ENCODE results near the gene COL1A2. TPM values are rescaled to one million over a fixed set of nuclear protein-coding genes. Genes with fewer than 3 reads are reported as not detected.

COL1A2 gene
- total and polyA plus RNA-seq, 2 of the 13 experiments (the other 11 are each of a cell fraction or from before 2014, with no cell fraction given), result not detected

- Histone ChIP-seq H3K27ac (ENCODE audit: extremely low read length, insufficient read depth, low read length) (no peak overlapping the region), H2AFZ (ENCODE audit: low read length) (no peak overlapping the region), H3K79me2 (ENCODE audit: insufficient read depth, low read length) (no peaks in the 10 kb centered on the region), H3K9me3 (ENCODE audit: low read length) (no peaks in the 10 kb centered on the region), H4K20me1 (ENCODE audit: insufficient read depth, low read length) (no peaks in the 10 kb centered on the region), H3K4me3 (replicated peaks in 1 of 3; ENCODE audit: insufficient read depth in 1 of 3, low read depth in 2 of 3, low read length in 3 of 3) (no peak overlapping the region), H3K27me3 (ENCODE audit: control insufficient read depth in 1 of 2, insufficient read depth in 2 of 2, low read length in 2 of 2) (no peaks in the 10 kb centered on the region; a peak in 1 of 5 replicates), H3K36me3 (replicated peaks in 1 of 2; ENCODE audit: control insufficient read depth in 1 of 2, insufficient read depth in 2 of 2, low read length in 2 of 2) (no peaks in the 10 kb centered on the region), H3K4me1 (ENCODE audit: insufficient read depth, low read length) (no peaks in the 10 kb centered on the region), H3K4me2 (ENCODE audit: low read depth, low read length) (no peak overlapping the region), H3K9ac (ENCODE audit: insufficient read depth, low read depth, low read length) (no peak overlapping the region)
- ATAC-seq (no peak), FAIRE-seq (no peak), DNase-seq (ENCODE audit: low spot score) (no peak)
- in situ Hi-C loops (cut with HindIII; ENCODE audit: extremely low pct_ligation_motif_present, low pct_unique_long_range_greater_than_20kb) (no loop called here), intact Hi-C loops (cut with micrococcal nuclease; ENCODE audit: unreplicated experiment) (no loop called here)
- ChIA-PET CTCF (ENCODE audit: low intra/inter-chr PET ratio, low total read pairs) (no interaction called here), POLR2A (no interaction called here)
- TF ChIP-seq ZBTB37 (CRISPR knock-in tag; IDR thresholded peaks at IDR 0.05) (no peak), MXD4 (CRISPR knock-in tag; IDR thresholded peaks at IDR 0.05) (no peak)
- TF ChIP-seq, protein P1, sequence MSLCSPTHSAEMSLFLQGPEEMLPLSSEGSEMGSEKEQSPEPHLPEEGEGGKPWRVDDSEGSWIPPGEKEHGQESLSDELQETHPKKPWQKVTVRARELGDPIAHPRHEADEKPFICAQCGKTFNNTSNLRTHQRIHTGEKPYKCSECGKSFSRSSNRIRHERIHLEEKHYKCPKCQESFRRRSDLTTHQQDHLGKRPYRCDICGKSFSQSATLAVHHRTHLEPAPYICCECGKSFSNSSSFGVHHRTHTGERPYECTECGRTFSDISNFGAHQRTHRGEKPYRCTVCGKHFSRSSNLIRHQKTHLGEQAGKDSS (CRISPR knock-in tag; IDR thresholded peaks at IDR 0.05; ENCODE audit: borderline replicate concordance, low read depth), result no peak
- no TSS peak for BruUV-seq (replicated peaks)
- WGBS (ENCODE audit: low lambda C conversion rate), result 25% methylated on average over 1 of the region's 1 CpG
Measured at GRCh38 chr7:94350734-94351133, 44.0 kb upstream of the COL1A2 start.

DNA sequence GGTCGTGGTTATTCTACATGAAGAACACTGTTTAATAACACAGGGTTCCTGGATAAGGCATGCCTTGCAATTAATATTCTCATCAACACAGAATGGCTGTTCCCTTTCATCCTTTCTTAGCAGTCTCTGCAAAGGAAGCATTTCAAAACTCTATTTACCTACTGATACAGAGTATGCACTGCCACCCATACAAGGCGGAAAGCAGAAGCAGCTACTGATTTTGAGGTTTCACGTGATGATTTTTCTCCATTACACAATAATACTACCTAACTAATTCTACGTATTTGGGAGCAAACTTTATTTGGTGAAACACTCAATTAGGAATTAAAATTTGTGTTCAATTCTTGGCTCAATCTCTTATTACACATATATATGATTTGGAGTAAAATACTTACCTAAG is 43.0 kb upstream of the COL1A2 start:
- Histone ChIP-seq H3K36me3 (replicated peaks in 1 of 2; ENCODE audit: control insufficient read depth in 1 of 2, insufficient read depth in 2 of 2, low read length in 2 of 2) (no peaks in the 10 kb centered on the region), H2AFZ (ENCODE audit: low read length) (no peak overlapping the region), H3K4me2 (ENCODE audit: low read depth, low read length) (no peak overlapping the region), H3K9me3 (ENCODE audit: low read length) (no peaks in the 10 kb centered on the region), H3K27me3 (ENCODE audit: control insufficient read depth in 1 of 2, insufficient read depth in 2 of 2, low read length in 2 of 2) (no peaks in the 10 kb centered on the region; a peak in 1 of 5 replicates), H3K4me1 (ENCODE audit: insufficient read depth, low read length) (no peaks in the 10 kb centered on the region), H3K9ac (ENCODE audit: insufficient read depth, low read depth, low read length) (no peak overlapping the region), H3K27ac (ENCODE audit: extremely low read length, insufficient read depth, low read length) (no peak overlapping the region), H3K4me3 (replicated peaks in 1 of 3; ENCODE audit: insufficient read depth in 1 of 3, low read depth in 2 of 3, low read length in 3 of 3) (no peak overlapping the region), H4K20me1 (ENCODE audit: insufficient read depth, low read length) (no peaks in the 10 kb centered on the region), H3K79me2 (ENCODE audit: insufficient read depth, low read length) (no peaks in the 10 kb centered on the region)
- ChIA-PET CTCF (ENCODE audit: low intra/inter-chr PET ratio, low total read pairs) (no interaction called here), POLR2A (no interaction called here)
- FAIRE-seq (no peak), DNase-seq (ENCODE audit: low spot score) (no peak), ATAC-seq (no peak)
- in situ Hi-C loops (cut with HindIII; ENCODE audit: extremely low pct_ligation_motif_present, low pct_unique_long_range_greater_than_20kb) (no loop called here), intact Hi-C loops (cut with micrococcal nuclease; ENCODE audit: unreplicated experiment) (no loop called here)
- BruUV-seq (replicated peaks), result no TSS peak
- WGBS (ENCODE audit: low lambda C conversion rate), result 3% methylated on average over 4 of the region's 4 CpGs
- TF ChIP-seq ZFY (CRISPR knock-in tag; IDR thresholded peaks at IDR 0.05), result no peak
- TF ChIP-seq, protein P2, sequence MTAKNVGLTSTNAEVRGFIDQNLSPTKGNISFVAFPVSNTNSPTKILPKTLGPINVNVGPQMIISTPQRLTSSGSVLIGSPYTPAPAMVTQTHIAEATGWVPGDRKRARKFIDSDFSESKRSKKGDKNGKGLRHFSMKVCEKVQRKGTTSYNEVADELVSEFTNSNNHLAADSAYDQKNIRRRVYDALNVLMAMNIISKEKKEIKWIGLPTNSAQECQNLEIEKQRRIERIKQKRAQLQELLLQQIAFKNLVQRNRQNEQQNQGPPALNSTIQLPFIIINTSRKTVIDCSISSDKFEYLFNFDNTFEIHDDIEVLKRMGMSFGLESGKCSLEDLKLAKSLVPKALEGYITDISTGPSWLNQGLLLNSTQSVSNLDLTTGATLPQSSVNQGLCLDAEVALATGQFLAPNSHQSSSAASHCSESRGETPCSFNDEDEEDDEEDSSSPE (CRISPR knock-in tag; IDR thresholded peaks at IDR 0.05), result no peak
- no peak for TF ChIP-seq NFKBIZ (CRISPR knock-in tag; IDR thresholded peaks at IDR 0.05)
- TF ChIP-seq POGZ (CRISPR knock-in tag; IDR thresholded peaks at IDR 0.05), result no peak
- TF ChIP-seq, protein P3, sequence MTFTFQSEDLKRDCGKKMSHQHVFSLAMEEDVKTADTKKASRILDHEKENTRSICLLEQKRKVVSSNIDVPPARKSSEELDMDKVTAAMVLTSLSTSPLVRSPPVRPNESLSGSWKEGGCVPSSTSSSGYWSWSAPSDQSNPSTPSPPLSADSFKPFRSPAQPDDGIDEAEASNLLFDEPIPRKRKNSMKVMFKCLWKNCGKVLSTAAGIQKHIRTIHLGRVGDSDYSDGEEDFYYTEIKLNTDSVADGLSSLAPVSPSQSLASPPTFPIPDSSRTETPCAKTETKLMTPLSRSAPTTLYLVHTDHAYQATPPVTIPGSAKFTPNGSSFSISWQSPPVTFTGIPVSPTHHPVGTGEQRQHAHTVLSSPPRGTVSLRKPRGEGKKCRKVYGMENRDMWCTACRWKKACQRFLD (CRISPR knock-in tag; IDR thresholded peaks at IDR 0.05; ENCODE audit: borderline replicate concordance), result no peak
- TF ChIP-seq SALL1 (CRISPR knock-in tag; IDR thresholded peaks at IDR 0.05), result no peak
